ENCODE results near the gene MGLL.

The MGLL gene

DNA sequence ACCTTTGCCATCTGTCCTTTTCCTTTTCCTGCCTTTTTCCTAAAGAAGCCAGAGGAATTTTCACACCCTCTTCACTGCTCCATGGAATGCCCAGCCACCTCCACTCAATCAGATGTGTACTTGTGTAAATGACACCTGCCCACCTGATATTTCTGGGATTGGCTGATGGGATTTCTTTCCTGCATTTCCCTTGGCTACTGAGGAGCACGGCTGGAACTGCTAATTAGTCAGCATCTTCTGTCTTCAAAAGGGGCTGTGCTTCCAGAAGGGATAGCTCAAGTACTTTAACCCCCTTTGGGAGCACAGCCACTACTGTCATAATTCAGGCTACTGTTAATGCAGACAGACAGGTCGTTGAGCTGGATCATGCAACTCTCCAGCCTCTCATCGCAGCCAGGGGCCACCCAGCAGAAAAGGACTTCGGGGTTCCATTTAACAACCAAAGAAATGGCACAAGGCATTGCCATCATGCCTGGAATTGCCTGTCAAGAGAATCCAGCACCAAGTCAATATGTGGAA is 38.6 kb downstream of the MGLL start:
- Histone ChIP-seq H3K27me3 (ENCODE audit: control insufficient read depth in 1 of 2, insufficient read depth in 2 of 2, low read length in 2 of 2) (no peaks in the 10 kb centered on the region), H3K9me3 (ENCODE audit: control insufficient read depth in 2 of 2, low read length in 2 of 2) (no peaks in the 10 kb centered on the region), H3K36me3 (ENCODE audit: control insufficient read depth in 2 of 2, insufficient read depth in 2 of 2, low read length in 2 of 2) (peaks cover 0 to 5% of the 10 kb centered on the region in 2 donors), H3K4me1 (ENCODE audit: control insufficient read depth, insufficient read depth, low read length) (peaks cover 78% of the 10 kb centered on the region), H3K4me3 (ENCODE audit: low read length in 2 of 2) (no peak overlapping the region), H3K27ac (ENCODE audit: low read length) (peak overlapping the region; percentile 97), H3K9ac (ENCODE audit: low read length in 2 of 2) (no peak overlapping the region)

GRCh38 chr3:127783166-127783565 is 39.1 kb downstream of the MGLL start:
- H3K9me3 ChIP-seq (ENCODE audit: control insufficient read depth in 2 of 2, low read length in 2 of 2), result no peaks in the 10 kb centered on the region
- no peak overlapping the region for H3K9ac ChIP-seq (ENCODE audit: low read length in 2 of 2)
- peaks cover 75% of the 10 kb centered on the region for H3K4me1 ChIP-seq (ENCODE audit: control insufficient read depth, insufficient read depth, low read length)
- no peaks in the 10 kb centered on the region for H3K27me3 ChIP-seq (ENCODE audit: control insufficient read depth in 1 of 2, insufficient read depth in 2 of 2, low read length in 2 of 2)
- H3K4me3 ChIP-seq (ENCODE audit: low read length in 2 of 2), result no peak overlapping the region
- H3K27ac ChIP-seq (ENCODE audit: low read length), result peak overlapping the region; percentile 41
- peaks cover 0 to 5% of the 10 kb centered on the region in 2 donors for H3K36me3 ChIP-seq (ENCODE audit: control insufficient read depth in 2 of 2, insufficient read depth in 2 of 2, low read length in 2 of 2)

DNA sequence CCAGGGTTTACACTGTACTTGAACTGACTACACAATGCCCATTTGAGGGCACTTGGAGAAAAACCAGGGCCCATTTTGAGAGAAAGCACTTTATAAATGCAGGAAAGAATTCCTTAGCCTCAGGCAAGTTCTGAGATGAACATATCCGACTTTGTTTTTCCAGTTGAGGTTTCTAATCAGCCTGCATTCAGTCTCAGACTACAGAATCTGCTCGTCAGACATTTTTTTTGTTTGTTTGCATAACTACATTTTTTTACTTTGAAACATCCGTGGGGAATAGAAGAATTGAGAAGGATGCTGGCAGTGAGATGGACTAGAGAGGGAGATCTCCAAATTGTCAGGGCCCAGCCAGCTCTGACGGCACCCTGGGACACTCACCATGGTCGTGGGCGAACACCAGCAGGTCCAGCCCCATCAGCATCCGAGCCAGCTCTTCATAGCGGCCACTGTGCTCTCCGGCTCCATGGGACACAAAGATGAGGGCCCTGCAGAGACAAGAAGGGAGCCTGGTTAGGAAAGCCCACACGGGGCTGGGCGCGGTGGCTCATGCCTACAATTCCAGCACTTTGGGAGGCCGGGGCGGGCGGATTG is 40.8 kb downstream of the MGLL start:
- Histone ChIP-seq H3K27ac (ENCODE audit: low read length) (peak overlapping the region; percentile 19), H3K4me3 (ENCODE audit: low read length in 2 of 2) (no peak overlapping the region), H3K27me3 (ENCODE audit: control insufficient read depth in 1 of 2, insufficient read depth in 2 of 2, low read length in 2 of 2) (no peaks in the 10 kb centered on the region), H3K4me1 (ENCODE audit: control insufficient read depth, insufficient read depth, low read length) (peaks cover 62% of the 10 kb centered on the region), H3K9ac (ENCODE audit: low read length in 2 of 2) (no peak overlapping the region), H3K36me3 (ENCODE audit: control insufficient read depth in 2 of 2, insufficient read depth in 2 of 2, low read length in 2 of 2) (peaks cover 0 to 5% of the 10 kb centered on the region in 2 donors), H3K9me3 (ENCODE audit: control insufficient read depth in 2 of 2, low read length in 2 of 2) (peaks cover 0 to 4% of the 10 kb centered on the region in 2 donors)

GRCh38 chr3:127780536-127781400 is 41.5 kb downstream of the MGLL start:
- no peaks in the 10 kb centered on the region for H3K27me3 ChIP-seq (ENCODE audit: control insufficient read depth in 1 of 2, insufficient read depth in 2 of 2, low read length in 2 of 2)
- peak overlapping the region; percentile 19 for H3K27ac ChIP-seq (ENCODE audit: low read length)
- no peak overlapping the region for H3K4me3 ChIP-seq (ENCODE audit: low read length in 2 of 2)
- peaks cover 63% of the 10 kb centered on the region for H3K4me1 ChIP-seq (ENCODE audit: control insufficient read depth, insufficient read depth, low read length)
- no peak overlapping the region for H3K9ac ChIP-seq (ENCODE audit: low read length in 2 of 2)
- peaks cover 0 to 5% of the 10 kb centered on the region in 2 donors for H3K36me3 ChIP-seq (ENCODE audit: control insufficient read depth in 2 of 2, insufficient read depth in 2 of 2, low read length in 2 of 2)
- peaks cover 0 to 4% of the 10 kb centered on the region in 2 donors for H3K9me3 ChIP-seq (ENCODE audit: control insufficient read depth in 2 of 2, low read length in 2 of 2)

- H3K27ac ChIP-seq (ENCODE audit: low read length), result peak overlapping the region; percentile 56
- peaks cover 63% of the 10 kb centered on the region for H3K4me1 ChIP-seq (ENCODE audit: control insufficient read depth, insufficient read depth, low read length)
- H3K27me3 ChIP-seq (ENCODE audit: control insufficient read depth in 1 of 2, insufficient read depth in 2 of 2, low read length in 2 of 2), result no peaks in the 10 kb centered on the region
- no peak overlapping the region for H3K4me3 ChIP-seq (ENCODE audit: low read length in 2 of 2)
- peaks cover 0 to 5% of the 10 kb centered on the region in 2 donors for H3K36me3 ChIP-seq (ENCODE audit: control insufficient read depth in 2 of 2, insufficient read depth in 2 of 2, low read length in 2 of 2)
- H3K9me3 ChIP-seq (ENCODE audit: control insufficient read depth in 2 of 2, low read length in 2 of 2), result peaks cover 0 to 4% of the 10 kb centered on the region in 2 donors
- H3K9ac ChIP-seq (ENCODE audit: low read length in 2 of 2), result no peak overlapping the region
Observed at GRCh38 chr3:127779747-127780146, 42.6 kb downstream of the MGLL start.

GRCh38 chr3:127777921-127778656 is 44.2 kb downstream of the MGLL start:
- Histone ChIP-seq H3K9me3 (ENCODE audit: control insufficient read depth in 2 of 2, low read length in 2 of 2) (peaks cover 0 to 4% of the 10 kb centered on the region in 2 donors), H3K4me3 (ENCODE audit: low read length in 2 of 2) (no peak overlapping the region), H3K27ac (ENCODE audit: low read length) (peak overlapping the region; percentile 6), H3K36me3 (ENCODE audit: control insufficient read depth in 2 of 2, insufficient read depth in 2 of 2, low read length in 2 of 2) (peaks cover 0 to 5% of the 10 kb centered on the region in 2 donors), H3K9ac (ENCODE audit: low read length in 2 of 2) (no peak overlapping the region), H3K4me1 (ENCODE audit: control insufficient read depth, insufficient read depth, low read length) (peaks cover 62% of the 10 kb centered on the region), H3K27me3 (ENCODE audit: control insufficient read depth in 1 of 2, insufficient read depth in 2 of 2, low read length in 2 of 2) (no peaks in the 10 kb centered on the region)

DNA sequence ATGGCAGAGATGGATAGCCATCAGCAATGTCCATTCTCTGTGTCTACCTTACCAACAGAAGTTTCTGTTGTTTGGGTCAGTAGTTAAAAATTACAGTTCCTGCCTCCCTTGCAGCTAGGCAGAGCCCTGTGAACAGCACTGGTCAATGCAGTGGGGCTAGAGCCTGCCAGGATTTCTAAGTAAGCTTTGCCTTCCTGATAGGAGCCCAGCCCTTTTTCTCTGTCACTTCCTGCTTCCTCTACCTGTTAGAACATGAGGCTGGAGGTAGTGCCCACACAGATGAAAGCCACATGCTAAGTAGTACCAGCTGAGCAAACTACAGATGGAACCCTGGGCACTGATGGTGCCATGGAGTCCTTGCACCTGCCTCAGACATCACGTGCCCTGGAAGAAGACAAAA is 45.0 kb downstream of the MGLL start:
- peaks cover 60% of the 10 kb centered on the region for H3K4me1 ChIP-seq (ENCODE audit: control insufficient read depth, insufficient read depth, low read length)

DNA sequence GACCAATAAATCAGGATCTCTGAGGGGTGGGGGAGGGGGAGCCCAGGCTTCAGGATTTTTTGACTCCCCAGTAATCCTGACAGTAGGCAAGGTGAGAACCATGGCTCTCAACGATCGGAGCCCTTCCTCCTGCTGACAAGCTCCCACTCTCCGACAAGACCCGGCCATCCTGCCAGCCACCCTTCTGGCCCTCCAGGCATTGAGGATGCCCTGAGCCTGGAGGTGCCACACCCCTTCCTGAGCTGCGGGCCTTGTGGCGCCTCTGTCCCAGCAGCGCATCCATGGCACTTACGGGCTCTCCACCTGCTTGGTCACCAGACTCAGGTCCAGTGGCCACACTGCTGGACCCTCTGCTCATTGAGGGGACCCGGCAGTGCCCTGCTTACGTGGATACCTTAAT is 46.0 kb downstream of the MGLL start:
- H3K9me3 ChIP-seq (ENCODE audit: control insufficient read depth in 2 of 2, low read length in 2 of 2), result peaks cover 0 to 4% of the 10 kb centered on the region in 2 donors

More for the DNA sequence above, 45.0 kb downstream of the MGLL start:
- Histone ChIP-seq H3K4me3 (ENCODE audit: low read length in 2 of 2) (no peak overlapping the region), H3K27ac (ENCODE audit: low read length) (no peak overlapping the region), H3K27me3 (ENCODE audit: control insufficient read depth in 1 of 2, insufficient read depth in 2 of 2, low read length in 2 of 2) (no peaks in the 10 kb centered on the region), H3K36me3 (ENCODE audit: control insufficient read depth in 2 of 2, insufficient read depth in 2 of 2, low read length in 2 of 2) (peaks cover 5% of the 10 kb centered on the region in 2 donors), H3K9ac (ENCODE audit: low read length in 2 of 2) (no peak overlapping the region), H3K9me3 (ENCODE audit: control insufficient read depth in 2 of 2, low read length in 2 of 2) (peaks cover 0 to 4% of the 10 kb centered on the region in 2 donors)

GRCh38 chr3:127775398-127776109 is 46.8 kb downstream of the MGLL start:
- Histone ChIP-seq H3K27ac (ENCODE audit: low read length) (peak overlapping the region; percentile 74), H3K9me3 (ENCODE audit: control insufficient read depth in 2 of 2, low read length in 2 of 2) (peaks cover 0 to 4% of the 10 kb centered on the region in 2 donors), H3K4me3 (ENCODE audit: low read length in 2 of 2) (peak overlapping the region; percentile 10 to 55), H3K27me3 (ENCODE audit: control insufficient read depth in 1 of 2, insufficient read depth in 2 of 2, low read length in 2 of 2) (no peaks in the 10 kb centered on the region), H3K9ac (ENCODE audit: low read length in 2 of 2) (peak overlapping the region; percentile 26 to 42), H3K4me1 (ENCODE audit: control insufficient read depth, insufficient read depth, low read length) (peaks cover 51% of the 10 kb centered on the region), H3K36me3 (ENCODE audit: control insufficient read depth in 2 of 2, insufficient read depth in 2 of 2, low read length in 2 of 2) (peaks cover 0 to 5% of the 10 kb centered on the region in 2 donors)

More for the DNA sequence above, 46.0 kb downstream of the MGLL start:
- H3K27me3 ChIP-seq (ENCODE audit: control insufficient read depth in 1 of 2, insufficient read depth in 2 of 2, low read length in 2 of 2), result no peaks in the 10 kb centered on the region
- no peak overlapping the region for H3K4me3 ChIP-seq (ENCODE audit: low read length in 2 of 2)
- H3K27ac ChIP-seq (ENCODE audit: low read length), result peak overlapping the region; percentile 74
- peaks cover 5% of the 10 kb centered on the region in 2 donors for H3K36me3 ChIP-seq (ENCODE audit: control insufficient read depth in 2 of 2, insufficient read depth in 2 of 2, low read length in 2 of 2)
- no peak overlapping the region for H3K9ac ChIP-seq (ENCODE audit: low read length in 2 of 2)
- H3K4me1 ChIP-seq (ENCODE audit: control insufficient read depth, insufficient read depth, low read length), result peaks cover 56% of the 10 kb centered on the region

DNA sequence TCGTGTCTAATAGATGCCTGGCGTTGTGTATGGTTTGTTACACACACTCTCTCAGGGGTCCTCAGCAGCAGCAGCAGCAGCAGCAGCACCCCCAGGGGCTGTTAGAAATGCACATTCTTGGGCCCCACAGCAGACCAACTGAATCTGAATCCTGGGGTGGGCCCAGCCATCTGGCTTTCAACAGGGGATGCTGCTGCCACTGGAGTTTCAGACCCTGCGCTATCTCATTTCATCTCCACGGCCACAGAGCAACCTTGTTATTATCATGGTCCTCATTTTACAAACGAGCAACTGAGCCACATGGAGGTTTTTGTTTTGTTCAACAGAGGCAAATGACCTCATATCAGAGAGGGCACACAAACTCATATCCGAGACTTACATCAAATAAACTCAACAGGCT is 47.7 kb downstream of the MGLL start:
- Histone ChIP-seq H3K27me3 (ENCODE audit: control insufficient read depth in 1 of 2, insufficient read depth in 2 of 2, low read length in 2 of 2) (no peaks in the 10 kb centered on the region), H3K4me1 (ENCODE audit: control insufficient read depth, insufficient read depth, low read length) (peaks cover 47% of the 10 kb centered on the region), H3K27ac (ENCODE audit: low read length) (peak overlapping the region; percentile 74), H3K9ac (ENCODE audit: low read length in 2 of 2) (no peak overlapping the region), H3K4me3 (ENCODE audit: low read length in 2 of 2) (no peak overlapping the region), H3K9me3 (ENCODE audit: control insufficient read depth in 2 of 2, low read length in 2 of 2) (peaks cover 0 to 4% of the 10 kb centered on the region in 2 donors), H3K36me3 (ENCODE audit: control insufficient read depth in 2 of 2, insufficient read depth in 2 of 2, low read length in 2 of 2) (peaks cover 0 to 5% of the 10 kb centered on the region in 2 donors)

Measured in stomach smooth muscle (tissue), 2 donors.